H1 (cell line): ENCODE measurements around the gene MAJIN. TPM values are rescaled to one million over a fixed set of nuclear protein-coding genes. Genes with fewer than 3 reads are reported as not detected.

Experiments used
- CTCF ChIA-PET: fragments of 300-600 bp; sonication (Branson Sonifier 250); formaldehyde crosslinking; loops from one replicate; lab custom pipeline; 2021; ENCODE audit not compliant: partially characterized antibody; lab: Charles Lee
- POLR2A ChIA-PET: fragments of 300-600 bp; sonication (Branson Sonifier 250); formaldehyde crosslinking; loops from one replicate; lab custom pipeline; 2021; ENCODE audit warnings: inconsistent platforms; ENCODE audit not compliant: partially characterized antibody; lab: Charles Lee
- DNase-seq, 2 experiments: peaks; one replicate each; pipeline versions ENCODE4 v3.0.0 to v3.0.0-alpha.2; 2010 to 2022; ENCODE audit warnings: low spot score in 2 of 2, low read depth in 1 of 2, mixed read lengths in 1 of 2
- FAIRE-seq: peaks from 2 replicates; lab custom pipeline; 2011; peaks lifted over from hg19 to GRCh38; lab: Jason Lieb, UNC
- H2AFZ ChIP-seq: 2 replicates; pipeline ENCODE4 v1.8.1; 2012; ENCODE audit warnings: low read length, inconsistent platforms
- H2AK5ac ChIP-seq: 2 replicates; pipeline ENCODE4 v1.6.1; 2013; ENCODE audit warnings: low read depth, low read length
- H2BK120ac ChIP-seq: replicated peaks from 2 replicates; pipeline ENCODE3; 2013; ENCODE audit warnings: low read depth, low read length, inconsistent platforms
- H2BK12ac ChIP-seq: 2 replicates; pipeline ENCODE4 v1.6.1; 2013; ENCODE audit warnings: low read depth, low read length
- H2BK15ac ChIP-seq: 2 replicates; pipeline ENCODE4 v1.6.1; 2013; ENCODE audit warnings: low read length
- H2BK20ac ChIP-seq: 2 replicates; pipeline ENCODE4 v1.6.1; 2013; ENCODE audit warnings: low read length
- H2BK5ac ChIP-seq: 2 replicates; pipeline ENCODE4 v1.6.1; 2013; ENCODE audit warnings: low read depth, low read length
- H3K14ac ChIP-seq: 2 replicates; pipeline ENCODE4 v1.6.1; 2013; ENCODE audit warnings: inconsistent platforms; ENCODE audit not compliant: insufficient read length
- H3K18ac ChIP-seq: 2 replicates; pipeline ENCODE4 v1.6.1; 2013; ENCODE audit warnings: low read length; ENCODE audit errors: extremely low read depth
- H3K23ac ChIP-seq: 2 replicates; pipeline ENCODE4 v1.6.1; 2013; ENCODE audit warnings: inconsistent platforms; ENCODE audit not compliant: insufficient read length
- H3K23me2 ChIP-seq: 2 replicates; pipeline ENCODE4 v1.6.1; 2013; ENCODE audit warnings: low read depth, low read length
- H3K27ac ChIP-seq: 2 replicates; pipeline ENCODE4 v1.6.1; 2011; ENCODE audit warnings: low read depth, low read length, inconsistent platforms
- H3K27me3 ChIP-seq, 4 experiments: replicated peaks in 1 of 4; 1 replicate in 1 of 4; 2 replicates in 3 of 4; pipeline versions ENCODE4 v1.6.1 to v1.8.1; 2011 to 2013; ENCODE audit warnings: low read length in 3 of 4, mild to moderate bottlenecking in 3 of 4, inconsistent platforms in 2 of 4, mixed read lengths in 2 of 4, moderate library complexity in 1 of 4; ENCODE audit not compliant: control insufficient read depth in 3 of 4, insufficient read depth in 3 of 4; ENCODE audit errors: extremely low read depth in 1 of 4
- H3K36me3 ChIP-seq, 4 experiments: 2 replicates each; pipeline versions ENCODE4 v1.6.1 to v1.8.1; 2011 to 2013; ENCODE audit warnings: mild to moderate bottlenecking in 4 of 4, low read length in 3 of 4, moderate library complexity in 2 of 4, control low read depth in 1 of 4, inconsistent platforms in 1 of 4; ENCODE audit not compliant: insufficient read depth in 4 of 4, control insufficient read depth in 2 of 4
- H3K4ac ChIP-seq: replicated peaks from 2 replicates; pipeline ENCODE3; 2013; ENCODE audit warnings: low read length, low read depth, mixed read lengths, inconsistent platforms; ENCODE audit not compliant: insufficient read length
- H3K4me1 ChIP-seq, 4 experiments: replicated peaks in 1 of 4; 1 replicate in 1 of 4; 2 replicates in 3 of 4; pipeline versions ENCODE4 v1.6.1 to v1.8.1; 2011 to 2013; ENCODE audit warnings: low read length in 3 of 4, inconsistent platforms in 2 of 4, mixed read lengths in 1 of 4; ENCODE audit not compliant: insufficient read depth in 4 of 4, control insufficient read depth in 3 of 4
- H3K4me2 ChIP-seq, 2 experiments: 2 replicates each; pipeline versions ENCODE4 v1.6.1 to v1.8.1; 2011 to 2013; ENCODE audit warnings: low read depth in 2 of 2, low read length in 2 of 2, control low read depth in 1 of 2, inconsistent platforms in 1 of 2, mild to moderate bottlenecking in 1 of 2; ENCODE audit not compliant: insufficient read depth in 1 of 2
- H3K4me3 ChIP-seq, 4 experiments: fragments of 200-600, 300-600 bp in 1 of 4; sonication (generic), shearing (Covaris generic), sonication (Bioruptor Twin) in 1 of 4; 2 replicates each; pipeline versions ENCODE4 v1.5.1 to v1.8.1; 2011 to 2016; ENCODE audit warnings: low read length in 4 of 4, low read depth in 3 of 4, control low read depth in 2 of 4, inconsistent platforms in 2 of 4, mild to moderate bottlenecking in 2 of 4, mixed read lengths in 1 of 4, moderate library complexity in 1 of 4; ENCODE audit not compliant: insufficient read depth in 2 of 4; ENCODE audit errors: extremely low read depth in 1 of 4
- H3K56ac ChIP-seq: replicated peaks from 2 replicates; pipeline ENCODE3; 2013; ENCODE audit warnings: low read depth, mild to moderate bottlenecking, mixed read lengths, low read length, inconsistent platforms; ENCODE audit not compliant: insufficient read length
- H3K79me1 ChIP-seq: 2 replicates; pipeline ENCODE4 v1.6.1; 2013; ENCODE audit warnings: low read depth, low read length, control low read depth
- H3K79me2 ChIP-seq, 2 experiments: 2 replicates each; pipeline versions ENCODE4 v1.6.1 to v1.8.1; 2012 to 2013; ENCODE audit warnings: low read length in 2 of 2, mild to moderate bottlenecking in 2 of 2, inconsistent platforms in 1 of 2; ENCODE audit not compliant: insufficient read depth in 2 of 2, control insufficient read depth in 1 of 2
- H3K9ac ChIP-seq, 4 experiments: replicated peaks in 1 of 4; 1 replicate in 1 of 4; 2 replicates in 3 of 4; pipeline versions ENCODE4 v1.6.1 to v1.8.1; 2011 to 2013; ENCODE audit warnings: low read depth in 3 of 4, low read length in 3 of 4, control low read depth in 2 of 4, mild to moderate bottlenecking in 2 of 4, moderate library complexity in 2 of 4, inconsistent platforms in 1 of 4; ENCODE audit errors: extremely low read depth in 1 of 4
- H3K9me3 ChIP-seq, 2 experiments: 2 replicates each; pipeline versions ENCODE4 v1.6.1 to v1.8.1; 2012 to 2013; ENCODE audit warnings: mild to moderate bottlenecking in 2 of 2, moderate library complexity in 2 of 2, control low read depth in 1 of 2, inconsistent platforms in 1 of 2, low read depth in 1 of 2, low read length in 1 of 2, mixed read lengths in 1 of 2; ENCODE audit not compliant: insufficient read depth in 2 of 2
- H4K20me1 ChIP-seq, 2 experiments: replicated peaks in 1 of 2; 2 replicates each; pipeline versions ENCODE3 to v1.8.1; 2011 to 2013; ENCODE audit warnings: inconsistent platforms in 2 of 2, low read length in 2 of 2, mild to moderate bottlenecking in 1 of 2; ENCODE audit not compliant: insufficient read depth in 2 of 2, control insufficient read depth in 1 of 2
- H4K5ac ChIP-seq: 2 replicates; pipeline ENCODE4 v1.6.1; 2013; ENCODE audit warnings: low read length, low read depth, mixed read lengths, inconsistent platforms; ENCODE audit not compliant: insufficient read length
- H4K8ac ChIP-seq: 2 replicates; pipeline ENCODE4 v1.8.0; 2013; ENCODE audit warnings: mild to moderate bottlenecking, moderate library complexity, low read length, inconsistent platforms; ENCODE audit not compliant: insufficient read depth; ENCODE audit errors: extremely low read depth
- H4K91ac ChIP-seq: replicated peaks from 2 replicates; pipeline ENCODE3; 2013; ENCODE audit warnings: low read length, mixed read lengths, inconsistent platforms; ENCODE audit not compliant: insufficient read length
- SIX5 ChIP-seq: IDR thresholded peaks from 2 replicates; pipeline ENCODE4 v1.6.1; 2011; ENCODE audit warnings: mild to moderate bottlenecking, low read depth, low read length
- SP2 ChIP-seq: IDR thresholded peaks from 2 replicates; pipeline ENCODE4 v1.6.1; 2012; ENCODE audit warnings: mild to moderate bottlenecking, low read length, inconsistent platforms
- WGBS, 2 experiments: shearing (Covaris generic) in 1 of 2; methylation state at CpG; one replicate each; pipeline versions ENCODE4 v1.1.6 to v1.1.7; 2013 to 2015; ENCODE audit warnings: low lambda C conversion rate in 2 of 2, mixed read lengths in 2 of 2, inconsistent platforms in 1 of 2, low coverage in 1 of 2, missing lambda C conversion rate in 1 of 2; ENCODE audit not compliant: insufficient replicate concordance in 2 of 2, insufficient coverage in 1 of 2, insufficient read length in 1 of 2; ENCODE audit errors: extremely low coverage in 1 of 2, missing lambda C conversion rate in 1 of 2; 5-methylcytosine and 5-hydroxymethylcytosine counted together
- polyA plus RNA-seq, 7 experiments: library from polyadenylated mRNA; depleted of rRNA in 3 of 7; stranded (reverse) in 5 of 7; unstranded in 2 of 7; fragments of >200 nt in 5 of 7; fragments of 200-250 nt in 2 of 7; gene quantifications; 1 replicate in 5 of 7; 2 replicates in 1 of 7; 4 replicates in 1 of 7; pipeline versions ENCODE4 v1.2.1 to v1.2.3, GENCODE V29; 2011 to 2013; ENCODE audit warnings: missing spikeins in 2 of 7, mixed read lengths in 2 of 7
- total RNA-seq: library from RNA; stranded (reverse); fragmentation: NEBNext Ultra II Directional; extraction: Animal tissue kit (Norgen Biotek cat#: 25700); gene quantifications from 2 replicates; pipeline ENCODE4 v1.2.1, GENCODE V29; 2021
- TF ChIP-seq, protein P1 (sequence below): IDR thresholded peaks from 2 replicates; pipeline ENCODE4 v1.6.1; 2011; ENCODE audit warnings: low read length, improper control_type of control experiment

Gene MAJIN
- total and polyA plus RNA-seq, 2 of the 8 experiments (the other 6 are each of a cell fraction or from before 2014, with no cell fraction given) = not detected

DNA sequence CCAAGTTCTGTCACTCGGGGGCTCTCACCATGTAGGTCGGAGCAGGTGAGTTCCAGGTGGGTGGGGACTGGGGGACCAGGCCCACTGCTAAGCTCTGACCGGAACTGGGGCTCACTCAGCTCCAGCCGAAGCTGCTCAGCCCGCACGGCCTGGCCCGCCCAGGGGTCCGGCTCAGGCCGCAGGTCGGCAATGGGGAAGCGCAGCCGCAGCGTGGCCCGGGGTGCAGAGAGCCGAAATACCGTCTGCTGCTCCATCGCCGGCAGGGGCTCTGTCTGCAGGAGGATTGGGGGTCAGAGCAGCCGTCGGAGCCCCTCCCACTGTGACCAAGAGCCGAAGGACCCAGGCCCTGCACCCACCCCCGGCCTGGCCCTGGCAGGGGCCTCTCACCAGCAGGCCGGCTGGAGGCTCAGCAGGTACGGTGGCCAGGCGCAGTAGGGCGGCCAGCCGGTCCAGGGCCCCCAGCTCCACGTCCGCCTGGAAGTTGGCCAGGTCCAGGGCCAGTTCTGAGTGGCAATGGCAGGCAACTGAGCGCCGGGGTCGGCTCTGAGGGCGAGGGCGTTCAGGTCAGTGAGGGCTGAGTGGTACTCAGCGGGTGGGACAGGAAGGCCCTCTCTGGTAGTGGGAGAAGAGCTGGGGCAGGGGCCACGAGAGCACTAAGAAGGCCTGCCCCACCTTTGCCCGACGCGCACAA lies 62.1 kb downstream of the MAJIN start:
- H2BK15ac ChIP-seq = no peak overlapping the region
- no peak overlapping the region for H2BK120ac ChIP-seq
- no peak overlapping the region for H3K27ac ChIP-seq
- TF ChIP-seq SP2 (no peak), SIX5 (no peak)
- TF ChIP-seq, protein P1, sequence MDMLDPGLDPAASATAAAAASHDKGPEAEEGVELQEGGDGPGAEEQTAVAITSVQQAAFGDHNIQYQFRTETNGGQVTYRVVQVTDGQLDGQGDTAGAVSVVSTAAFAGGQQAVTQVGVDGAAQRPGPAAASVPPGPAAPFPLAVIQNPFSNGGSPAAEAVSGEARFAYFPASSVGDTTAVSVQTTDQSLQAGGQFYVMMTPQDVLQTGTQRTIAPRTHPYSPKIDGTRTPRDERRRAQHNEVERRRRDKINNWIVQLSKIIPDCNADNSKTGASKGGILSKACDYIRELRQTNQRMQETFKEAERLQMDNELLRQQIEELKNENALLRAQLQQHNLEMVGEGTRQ = no peak
- TF ChIP-seq, all 59 proteins: peak for 0
- no peak overlapping the region for H2BK5ac ChIP-seq
- DNase-seq = no peak
- no peak overlapping the region for H3K9ac ChIP-seq
- FAIRE-seq = no peak
- peaks cover 2 to 6% of the 10 kb centered on the region in 2 experiments for H4K20me1 ChIP-seq
- H4K5ac ChIP-seq = no peak overlapping the region
- H3K36me3 ChIP-seq = peaks cover 4 to 26% (median 18%) of the 10 kb centered on the region in 4 experiments; a peak in 6 of 8 replicates
- no peaks in the 10 kb centered on the region for H3K27me3 ChIP-seq
- no peak overlapping the region for H3K4ac ChIP-seq
- no peaks in the 10 kb centered on the region for H3K9me3 ChIP-seq
- no peaks in the 10 kb centered on the region for H3K23me2 ChIP-seq
- H2AK5ac ChIP-seq = no peak overlapping the region
- ChIA-PET CTCF (interaction anchor here (0.7 to 2.6 kb wide), 9 partner anchors 13 to 168 kb away, joined by 3 to 11 read pairs (median 4); partner anchors contain the start of genes BATF2 and GPHA2), POLR2A (interaction anchor here (0.6 kb wide), 1 partner anchor 208 kb away, joined by 3 read pairs; the partner anchor contains the start of gene ZNHIT2)
- H3K4me3 ChIP-seq = no peak overlapping the region
- no peak overlapping the region for H3K4me2 ChIP-seq
- no peak overlapping the region for H3K14ac ChIP-seq
- H3K23ac ChIP-seq = no peak overlapping the region
- H3K79me2 ChIP-seq = no peaks in the 10 kb centered on the region
- H4K8ac ChIP-seq = no peak overlapping the region; the same call in 1 of the 2 replicates
- H4K91ac ChIP-seq = no peak overlapping the region
- 90% methylated on average over 28 of the region's 39 CpGs; no CpG with 5 or more reads in 1 of the 2 experiments for WGBS, 2 experiments
- no peak overlapping the region for H2BK12ac ChIP-seq
- H2BK20ac ChIP-seq = no peak overlapping the region
- H2AFZ ChIP-seq = no peak overlapping the region
- no peaks in the 10 kb centered on the region for H3K79me1 ChIP-seq
- no peak overlapping the region for H3K56ac ChIP-seq
- no peaks in the 10 kb centered on the region for H3K4me1 ChIP-seq
- no peak overlapping the region for H3K18ac ChIP-seq
